Tibial nerve (tissue), 4 donors: ENCODE data around the gene LCN2. TPM values are rescaled to one million over a fixed set of nuclear protein-coding genes. Genes with fewer than 3 reads are reported as not detected.
A peak's percentile ranks its signal among the peaks of the same experiment; 100 is the strongest.

ENCODE experiments used
- DNase-seq, 2 donors: peaks; one replicate each; pipeline ENCODE4 v3.0.0-alpha.2; 2019; ENCODE audit warnings: low spot score in 2 of 2
- H3K27ac ChIP-seq, 4 donors: fragments of 200-600 bp; sonication (generic) in 3 of 4; one replicate each; pipeline ENCODE4 v1.5.1; 2017 to 2019; ENCODE audit warnings: mild to moderate bottlenecking in 1 of 4
- H3K27me3 ChIP-seq, 2 donors: fragments of 200-600 bp; sonication (generic) in 1 of 2; one replicate each; pipeline versions ENCODE4 v1.5.1 to v1.6.0; 2017 to 2019
- H3K36me3 ChIP-seq, 3 donors: fragments of 200-600 bp; sonication (generic); one replicate each; pipeline ENCODE4 v1.5.1; 2018 to 2019
- H3K4me1 ChIP-seq, 4 donors: fragments of 200-600 bp; sonication (generic) in 3 of 4; one replicate each; pipeline ENCODE4 v1.5.1; 2017 to 2019
- H3K4me3 ChIP-seq, 4 donors: fragments of 200-600 bp; sonication (generic) in 3 of 4; one replicate each; pipeline ENCODE4 v1.5.1; 2017 to 2019; ENCODE audit warnings: mild to moderate bottlenecking in 1 of 4, moderate library complexity in 1 of 4
- H3K9me3 ChIP-seq, 4 donors: fragments of 200-600 bp; sonication (generic) in 3 of 4; one replicate each; pipeline ENCODE4 v1.5.1; 2017 to 2019
- EP300 ChIP-seq, 2 donors: sonication (generic); formaldehyde crosslinking; IDR thresholded peaks; one replicate each; pipeline ENCODE4 v1.6.1; 2017; ENCODE audit warnings: antibody characterized with exemption in 2 of 2, mild to moderate bottlenecking in 1 of 2
- POLR2A ChIP-seq, 2 donors: fragments of 450-650 bp; IDR thresholded peaks; one replicate each; pipeline ENCODE4 v1.6.1; 2017; ENCODE audit warnings: antibody characterized with exemption in 2 of 2, mild to moderate bottlenecking in 2 of 2, moderate library complexity in 2 of 2
- WGBS, 2 donors: methylation state at CpG; one replicate each; pipeline ENCODE4 v1.1.5; 2018; 5-methylcytosine and 5-hydroxymethylcytosine counted together
- total RNA-seq, 4 donors: library from RNA; depleted of rRNA; stranded (reverse); fragments of >200 nt; gene quantifications; one replicate each; pipeline ENCODE4 v1.1.0, GENCODE V29; 2016
- TF ChIP-seq, protein P1 (sequence below), 5 experiments: fragments of 200-600 bp in 3 of 5; fragments of 450-650 bp in 2 of 5; sonication (generic) in 3 of 5; IDR thresholded peaks; one replicate each; pipeline ENCODE4 v1.5.1; 2016 to 2019; ENCODE audit warnings: antibody characterized with exemption in 5 of 5, mild to moderate bottlenecking in 3 of 5, moderate library complexity in 2 of 5

The LCN2 gene
- total RNA-seq, 4 donors from 2014 or later = not detected

DNA sequence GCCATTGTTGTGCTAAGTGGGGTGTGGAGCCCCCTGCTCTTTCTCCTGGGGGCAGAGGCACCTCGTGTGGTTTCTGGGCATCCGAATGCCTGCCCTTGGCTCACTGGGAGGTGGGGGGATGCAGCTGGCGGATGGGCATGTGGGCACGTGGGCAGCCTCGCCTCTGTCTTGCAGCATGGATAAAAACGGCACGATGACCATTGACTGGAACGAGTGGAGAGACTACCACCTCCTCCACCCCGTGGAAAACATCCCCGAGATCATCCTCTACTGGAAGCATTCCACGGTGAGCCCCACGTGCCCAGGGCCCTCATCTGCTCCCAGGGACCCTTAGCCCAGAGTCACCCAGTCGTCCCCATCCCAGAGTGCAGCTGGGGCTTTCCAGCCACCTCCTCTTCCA, 47.1 kb upstream of the LCN2 start:
- no peak for DNase-seq
- no peaks in the 10 kb centered on the region for H3K9me3 ChIP-seq
- peaks cover 0 to 55% (median 33%) of the 10 kb centered on the region in 4 donors for H3K4me1 ChIP-seq
- WGBS, 2 donors = 86 to 95% methylated on average over 10 to 13 of the region's 13 CpGs
- peak overlapping the region in 1 of 4 donors; percentile 9 for H3K27ac ChIP-seq
- no peaks in the 10 kb centered on the region for H3K27me3 ChIP-seq
- H3K36me3 ChIP-seq = peaks cover 0 to 59% (median 36%) of the 10 kb centered on the region in 3 donors
- TF ChIP-seq POLR2A (IDR thresholded peaks at IDR 0.05) (no peak), EP300 (IDR thresholded peaks at IDR 0.05) (no peak)
- TF ChIP-seq, protein P1, sequence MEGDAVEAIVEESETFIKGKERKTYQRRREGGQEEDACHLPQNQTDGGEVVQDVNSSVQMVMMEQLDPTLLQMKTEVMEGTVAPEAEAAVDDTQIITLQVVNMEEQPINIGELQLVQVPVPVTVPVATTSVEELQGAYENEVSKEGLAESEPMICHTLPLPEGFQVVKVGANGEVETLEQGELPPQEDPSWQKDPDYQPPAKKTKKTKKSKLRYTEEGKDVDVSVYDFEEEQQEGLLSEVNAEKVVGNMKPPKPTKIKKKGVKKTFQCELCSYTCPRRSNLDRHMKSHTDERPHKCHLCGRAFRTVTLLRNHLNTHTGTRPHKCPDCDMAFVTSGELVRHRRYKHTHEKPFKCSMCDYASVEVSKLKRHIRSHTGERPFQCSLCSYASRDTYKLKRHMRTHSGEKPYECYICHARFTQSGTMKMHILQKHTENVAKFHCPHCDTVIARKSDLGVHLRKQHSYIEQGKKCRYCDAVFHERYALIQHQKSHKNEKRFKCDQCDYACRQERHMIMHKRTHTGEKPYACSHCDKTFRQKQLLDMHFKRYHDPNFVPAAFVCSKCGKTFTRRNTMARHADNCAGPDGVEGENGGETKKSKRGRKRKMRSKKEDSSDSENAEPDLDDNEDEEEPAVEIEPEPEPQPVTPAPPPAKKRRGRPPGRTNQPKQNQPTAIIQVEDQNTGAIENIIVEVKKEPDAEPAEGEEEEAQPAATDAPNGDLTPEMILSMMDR (IDR thresholded peaks at IDR 0.05) = no peak
- H3K4me3 ChIP-seq = no peak overlapping the region

DNA sequence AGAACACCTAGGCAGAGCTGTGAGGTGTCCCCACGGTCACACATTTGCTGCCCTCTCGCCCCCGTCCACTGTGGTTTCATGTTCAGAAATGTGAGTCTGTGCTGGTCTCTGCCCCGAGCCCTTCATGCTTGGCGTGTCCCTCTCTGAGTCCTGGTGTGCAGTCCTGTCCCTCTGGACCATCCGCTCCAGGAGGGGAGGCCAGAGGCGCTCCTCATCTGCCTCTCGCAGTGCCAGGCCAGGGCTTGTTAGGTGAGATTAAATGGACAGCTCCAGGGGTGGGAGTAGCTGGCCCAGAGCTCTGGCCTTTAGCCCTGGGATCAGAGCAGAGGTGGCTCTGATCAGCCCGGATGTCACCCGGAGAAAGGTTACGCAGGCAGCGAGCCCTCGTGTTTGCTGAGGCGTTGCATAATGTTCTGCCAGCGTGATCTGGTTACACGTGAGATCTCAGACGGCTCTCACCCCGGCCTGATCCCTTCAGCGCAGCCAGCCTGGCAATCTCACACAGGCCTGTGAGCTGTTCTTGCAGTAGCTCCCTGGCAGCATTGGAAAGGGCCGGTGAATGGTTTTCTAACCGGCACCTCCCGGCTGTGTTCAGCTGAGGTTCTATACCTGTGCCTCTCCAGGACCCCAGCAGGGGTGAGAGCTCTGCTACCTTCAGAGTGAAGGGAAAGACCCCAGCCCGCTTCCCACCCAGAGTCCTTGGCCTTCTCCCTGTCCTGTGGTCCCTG, 46.2 kb upstream of the LCN2 start:
- DNase-seq = no peak
- H3K9me3 ChIP-seq = no peaks in the 10 kb centered on the region
- no peak overlapping the region for H3K4me3 ChIP-seq
- H3K27me3 ChIP-seq = no peaks in the 10 kb centered on the region
- peak overlapping the region in 3 of 4 donors; percentile 34 to 55 (median 41) for H3K27ac ChIP-seq
- H3K4me1 ChIP-seq = peaks cover 0 to 55% (median 25%) of the 10 kb centered on the region in 4 donors
- H3K36me3 ChIP-seq = peaks cover 0 to 67% (median 36%) of the 10 kb centered on the region in 3 donors
- WGBS, 2 donors = 85 to 89% methylated on average over 21 to 23 of the region's 23 CpGs
- TF ChIP-seq POLR2A (IDR thresholded peaks at IDR 0.05) = no peak
- no peak for TF ChIP-seq EP300 (IDR thresholded peaks at IDR 0.05)
- TF ChIP-seq, protein P1 (IDR thresholded peaks at IDR 0.05) = no peak

DNA sequence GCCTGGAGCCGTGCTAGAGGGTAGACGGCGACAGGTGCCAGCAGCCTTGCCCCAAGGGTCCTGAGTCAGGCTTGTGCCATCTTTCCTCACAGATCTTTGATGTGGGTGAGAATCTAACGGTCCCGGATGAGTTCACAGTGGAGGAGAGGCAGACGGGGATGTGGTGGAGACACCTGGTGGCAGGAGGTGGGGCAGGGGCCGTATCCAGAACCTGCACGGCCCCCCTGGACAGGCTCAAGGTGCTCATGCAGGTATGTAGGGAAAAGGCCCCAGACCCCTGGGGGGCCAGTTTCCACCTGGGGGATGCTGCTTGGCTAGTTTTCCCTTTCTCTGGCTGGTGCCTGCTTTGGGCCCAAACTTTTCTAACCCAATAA, 45.7 kb upstream of the LCN2 start:
- peaks cover 0 to 57% (median 25%) of the 10 kb centered on the region in 4 donors for H3K4me1 ChIP-seq
- 72 to 79% methylated on average over 8 of the region's 8 CpGs for WGBS, 2 donors
- no peak for DNase-seq
- H3K36me3 ChIP-seq = peaks cover 0 to 73% (median 36%) of the 10 kb centered on the region in 3 donors
- H3K9me3 ChIP-seq = no peaks in the 10 kb centered on the region
- TF ChIP-seq EP300 (IDR thresholded peaks at IDR 0.05) (no peak), POLR2A (IDR thresholded peaks at IDR 0.05) (no peak)
- TF ChIP-seq, protein P1 (IDR thresholded peaks at IDR 0.05) = no peak
- peak overlapping the region in 3 of 4 donors; percentile 34 to 55 (median 41) for H3K27ac ChIP-seq
- H3K27me3 ChIP-seq = no peaks in the 10 kb centered on the region
- H3K4me3 ChIP-seq = no peak overlapping the region

DNA sequence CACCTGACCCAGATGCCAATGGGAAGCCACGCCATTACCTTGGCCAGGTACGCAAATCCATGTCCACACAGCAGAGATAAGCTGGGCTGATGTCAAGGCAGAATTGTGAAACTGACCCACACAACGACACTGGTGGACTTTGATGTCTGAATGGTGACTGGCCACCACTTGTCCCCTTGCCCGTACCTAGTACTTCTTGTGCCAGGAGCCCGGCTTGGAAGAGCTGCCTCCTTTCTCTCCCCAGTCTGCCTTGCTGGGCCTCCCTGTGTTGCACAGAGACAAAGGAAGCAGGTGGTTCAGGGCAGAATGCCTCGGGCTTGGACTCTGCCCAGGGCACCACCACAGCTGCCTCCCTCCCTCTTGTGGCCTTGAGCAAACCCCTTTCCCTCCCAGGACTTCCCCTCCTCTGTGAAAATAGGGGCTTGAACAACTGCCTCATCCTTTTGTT, 45.1 kb upstream of the LCN2 start:
- Histone ChIP-seq H3K36me3 (peaks cover 0 to 79% (median 36%) of the 10 kb centered on the region in 3 donors), H3K27me3 (no peaks in the 10 kb centered on the region), H3K4me1 (peaks cover 0 to 57% (median 23%) of the 10 kb centered on the region in 4 donors), H3K9me3 (no peaks in the 10 kb centered on the region), H3K4me3 (no peak overlapping the region), H3K27ac (peak overlapping the region in 2 of 4 donors; percentile 41 to 55)
- WGBS, 2 donors = 79 to 81% methylated on average over 6 of the region's 6 CpGs
- no peak for TF ChIP-seq EP300 (IDR thresholded peaks at IDR 0.05)
- TF ChIP-seq, protein P1 (IDR thresholded peaks at IDR 0.05) = no peak
- TF ChIP-seq POLR2A (IDR thresholded peaks at IDR 0.05) = no peak
- no peak for DNase-seq

DNA sequence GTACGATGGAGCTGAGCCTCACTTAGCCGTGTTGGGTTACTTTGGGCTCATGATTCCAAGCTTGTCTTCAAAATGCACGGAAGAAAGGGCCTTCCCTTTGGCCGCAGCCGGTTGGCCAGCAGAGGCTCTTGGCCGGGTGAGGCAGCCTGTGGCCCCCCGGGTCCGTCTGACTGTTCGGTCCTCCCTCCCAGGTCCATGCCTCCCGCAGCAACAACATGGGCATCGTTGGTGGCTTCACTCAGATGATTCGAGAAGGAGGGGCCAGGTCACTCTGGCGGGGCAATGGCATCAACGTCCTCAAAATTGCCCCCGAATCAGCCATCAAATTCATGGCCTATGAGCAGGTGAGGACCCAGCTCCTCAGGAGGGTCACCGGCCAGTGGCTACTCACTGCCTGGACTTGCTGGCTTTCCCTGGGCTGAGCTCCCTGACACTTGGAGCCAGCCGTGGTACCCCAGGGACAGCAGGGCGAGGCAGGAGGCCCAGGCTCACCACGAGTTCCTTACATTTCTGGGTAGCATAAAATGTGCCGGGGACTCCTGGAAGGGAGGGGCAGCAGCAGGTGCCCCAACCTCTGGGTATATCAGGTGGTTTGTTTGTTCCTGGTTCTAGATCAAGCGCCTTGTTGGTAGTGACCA, 43.6 kb upstream of the LCN2 start:
- Histone ChIP-seq H3K4me1 (peaks cover 0 to 46% (median 9%) of the 10 kb centered on the region in 4 donors), H3K4me3 (no peak overlapping the region), H3K36me3 (peaks cover 0 to 82% (median 36%) of the 10 kb centered on the region in 3 donors), H3K27ac (no peak overlapping the region), H3K27me3 (no peaks in the 10 kb centered on the region), H3K9me3 (no peaks in the 10 kb centered on the region)
- DNase-seq = no peak
- 88 to 94% methylated on average over 14 of the region's 21 CpGs for WGBS, 2 donors
- no peak for TF ChIP-seq POLR2A (IDR thresholded peaks at IDR 0.05)
- TF ChIP-seq, protein P1 (IDR thresholded peaks at IDR 0.05) = no peak
- TF ChIP-seq EP300 (IDR thresholded peaks at IDR 0.05) = no peak
